Stimulated activated CD4-positive, alpha-beta T cell treated with anti-CD3 and anti-CD28 coated beads, Interleukin-12 subunit alpha, Interleukin-12 subunit beta, amount 100 ng/mL, for 48 hours (primary cell): Measurements from ENCODE around the gene MYOZ2.
"Not testable (repeated sequence)": the region's sequence is repeated elsewhere in the genome, so short reads cannot be mapped to it uniquely, and the experiment has no call there.

ENCODE experiments used
- DNase-seq, 3 donors: peaks; one replicate each; pipeline ENCODE4 v3.0.0-alpha.2; 2020; ENCODE audit warnings: low read depth in 2 of 3, low spot score in 1 of 3

MYOZ2 gene

GRCh38 chr4:119125931-119126330 is 9.7 kb upstream of the MYOZ2 start:
- DNase-seq, result no peak

GRCh38 chr4:119128148-119128547 is 7.5 kb upstream of the MYOZ2 start:
- DNase-seq, result no peak

GRCh38 chr4:119130365-119131065 is 5.1 kb upstream of the MYOZ2 start:
- DNase-seq, result no peak

GRCh38 chr4:119131164-119131563 is 4.5 kb upstream of the MYOZ2 start:
- no peak for DNase-seq

- DNase-seq, result no peak
Measured at GRCh38 chr4:119132306-119132705, 3.3 kb upstream of the MYOZ2 start.

- no peak for DNase-seq
Measured at GRCh38 chr4:119136546-119136945, 914 bp downstream of the MYOZ2 start.

GRCh38 chr4:119138046-119138445 is 2.4 kb downstream of the MYOZ2 start:
- no peak for DNase-seq

GRCh38 chr4:119139311-119139710 is 3.7 kb downstream of the MYOZ2 start:
- DNase-seq, result no peak

GRCh38 chr4:119139822-119140252 is 4.2 kb downstream of the MYOZ2 start:
- DNase-seq, result no peak

- not testable (repeated sequence) for DNase-seq
Measured at GRCh38 chr4:119141283-119141682, 5.7 kb downstream of the MYOZ2 start.

GRCh38 chr4:119142833-119143232 is 7.2 kb downstream of the MYOZ2 start:
- no peak for DNase-seq

GRCh38 chr4:119143341-119143740 is 7.7 kb downstream of the MYOZ2 start:
- DNase-seq, result not testable (repeated sequence)

GRCh38 chr4:119149110-119149509 is 13.5 kb downstream of the MYOZ2 start:
- no peak for DNase-seq

- DNase-seq, result no peak
Measured at GRCh38 chr4:119151161-119151560, 15.5 kb downstream of the MYOZ2 start.

GRCh38 chr4:119152741-119153140 is 17.1 kb downstream of the MYOZ2 start:
- no peak for DNase-seq

GRCh38 chr4:119162174-119162573 is 26.5 kb downstream of the MYOZ2 start:
- DNase-seq, result no peak

- no peak for DNase-seq
Measured at GRCh38 chr4:119165767-119166166, 30.1 kb downstream of the MYOZ2 start.

- DNase-seq, result no peak
Measured at GRCh38 chr4:119170195-119170594, 34.6 kb downstream of the MYOZ2 start.

GRCh38 chr4:119172223-119172622 is 36.6 kb downstream of the MYOZ2 start:
- no peak for DNase-seq

- not testable (repeated sequence) for DNase-seq
Measured at GRCh38 chr4:119173729-119174361, 38.2 kb downstream of the MYOZ2 start.

- no peak for DNase-seq
Measured at GRCh38 chr4:119179011-119179410, 43.4 kb downstream of the MYOZ2 start.

- DNase-seq, result no peak
Measured at GRCh38 chr4:119184128-119184527, 48.5 kb downstream of the MYOZ2 start.

- DNase-seq, result no peak
Measured at GRCh38 chr4:119189638-119190037, 54.0 kb downstream of the MYOZ2 start.
